Subcutaneous abdominal adipose tissue (tissue), 5 donors: ENCODE measurements around the gene C20orf173.
"Not testable (repeated sequence)": the region's sequence is repeated elsewhere in the genome, so short reads cannot be mapped to it uniquely, and the experiment has no call there.

ENCODE experiments used
- H3K27ac ChIP-seq: one replicate; pipeline ENCODE4 v1.7.0; 2013; ENCODE audit warnings: low read depth, mild to moderate bottlenecking, inconsistent platforms, low read length, moderate library complexity
- H3K27me3 ChIP-seq, 5 donors: one replicate each; pipeline ENCODE4 v1.7.0; 2013; ENCODE audit warnings: low read length in 5 of 5, inconsistent platforms in 1 of 5; ENCODE audit not compliant: control insufficient read depth in 5 of 5, insufficient read depth in 4 of 5
- H3K36me3 ChIP-seq, 5 donors: one replicate each; pipeline ENCODE4 v1.7.0; 2013; ENCODE audit warnings: low read length in 5 of 5; ENCODE audit not compliant: control insufficient read depth in 5 of 5, insufficient read depth in 5 of 5
- H3K4me1 ChIP-seq, 5 donors: one replicate each; pipeline ENCODE4 v1.7.0; 2013; ENCODE audit warnings: low read length in 5 of 5, mild to moderate bottlenecking in 3 of 5, moderate library complexity in 1 of 5; ENCODE audit not compliant: control insufficient read depth in 5 of 5, insufficient read depth in 5 of 5
- H3K4me3 ChIP-seq, 5 donors: one replicate each; pipeline ENCODE4 v1.7.0; 2013; ENCODE audit warnings: low read length in 5 of 5, low read depth in 1 of 5
- H3K9ac ChIP-seq, 5 donors: one replicate each; pipeline ENCODE4 v1.7.0; 2013; ENCODE audit warnings: low read length in 5 of 5, mild to moderate bottlenecking in 4 of 5, moderate library complexity in 3 of 5
- H3K9me3 ChIP-seq, 5 donors: one replicate each; pipeline ENCODE4 v1.7.0; 2013; ENCODE audit warnings: low read length in 5 of 5; ENCODE audit not compliant: control insufficient read depth in 5 of 5
- donor health status: healthy.
- donor health status: healthy.
- donor health status: healthy.
- donor health status: healthy.
- donor health status: healthy.

C20orf173 gene

GRCh38 chr20:35552914-35553313, 23.5 kb upstream of the C20orf173 start:
- Histone ChIP-seq H3K4me1 (no peaks in the 10 kb centered on the region), H3K4me3 (no peak overlapping the region), H3K27ac (no peak overlapping the region), H3K36me3 (peaks cover 3 to 89% (median 87%) of the 10 kb centered on the region in 5 donors), H3K9me3 (no peaks in the 10 kb centered on the region), H3K9ac (no peak overlapping the region), H3K27me3 (no peaks in the 10 kb centered on the region)

- H3K9me3 ChIP-seq = no peaks in the 10 kb centered on the region
- H3K4me3 ChIP-seq = no peak overlapping the region
- no peak overlapping the region for H3K9ac ChIP-seq
- no peak overlapping the region for H3K27ac ChIP-seq
- peaks cover 3 to 88% (median 83%) of the 10 kb centered on the region in 5 donors for H3K36me3 ChIP-seq
- no peaks in the 10 kb centered on the region for H3K4me1 ChIP-seq
- no peaks in the 10 kb centered on the region for H3K27me3 ChIP-seq
Measured at GRCh38 chr20:35551503-35551902, 22.1 kb upstream of the C20orf173 start.

GRCh38 chr20:35547329-35547728, 17.9 kb upstream of the C20orf173 start:
- no peak overlapping the region for H3K27ac ChIP-seq
- peaks cover 17 to 75% (median 49%) of the 10 kb centered on the region in 5 donors for H3K36me3 ChIP-seq
- no peak overlapping the region for H3K9ac ChIP-seq

GRCh38 chr20:35546127-35546526, 16.7 kb upstream of the C20orf173 start:
- Histone ChIP-seq H3K27me3 (no peaks in the 10 kb centered on the region), H3K9me3 (no peaks in the 10 kb centered on the region), H3K4me1 (peaks cover 0 to 16% (median 14%) of the 10 kb centered on the region in 5 donors), H3K36me3 (peaks cover 17 to 63% (median 37%) of the 10 kb centered on the region in 5 donors), H3K9ac (no peak overlapping the region), H3K4me3 (no peak overlapping the region), H3K27ac (no peak overlapping the region)

More at GRCh38 chr20:35547329-35547728, 17.9 kb upstream of the C20orf173 start:
- no peaks in the 10 kb centered on the region for H3K9me3 ChIP-seq
- no peak overlapping the region for H3K4me3 ChIP-seq
- no peaks in the 10 kb centered on the region for H3K27me3 ChIP-seq
- peaks cover 0 to 6% (median 6%) of the 10 kb centered on the region in 5 donors for H3K4me1 ChIP-seq

- Histone ChIP-seq H3K4me1 (peaks cover 0 to 17% (median 15%) of the 10 kb centered on the region in 5 donors), H3K36me3 (peaks cover 17 to 54% (median 29%) of the 10 kb centered on the region in 5 donors)
- not testable (repeated sequence) for H3K9ac ChIP-seq, H3K4me3 ChIP-seq, H3K27me3 ChIP-seq, H3K9me3 ChIP-seq, H3K27ac ChIP-seq
Measured at GRCh38 chr20:35544941-35545340, 15.5 kb upstream of the C20orf173 start.

- H3K27me3 ChIP-seq = no peaks in the 10 kb centered on the region
- H3K27ac ChIP-seq = no peak overlapping the region
- H3K9ac ChIP-seq = no peak overlapping the region
- no peaks in the 10 kb centered on the region for H3K9me3 ChIP-seq
- H3K36me3 ChIP-seq = peaks cover 17 to 49% (median 28%) of the 10 kb centered on the region in 5 donors
- no peak overlapping the region for H3K4me3 ChIP-seq
- H3K4me1 ChIP-seq = peaks cover 0 to 17% (median 15%) of the 10 kb centered on the region in 5 donors
Measured at GRCh38 chr20:35544436-35544835, 15.0 kb upstream of the C20orf173 start.

- Histone ChIP-seq H3K4me1 (peaks cover 0 to 17% (median 15%) of the 10 kb centered on the region in 5 donors), H3K9ac (no peak overlapping the region), H3K27ac (no peak overlapping the region), H3K36me3 (peaks cover 13 to 35% (median 14%) of the 10 kb centered on the region in 5 donors), H3K4me3 (peak overlapping the region in 1 of 5 donors; percentile 95), H3K9me3 (no peaks in the 10 kb centered on the region), H3K27me3 (no peaks in the 10 kb centered on the region)
Measured at GRCh38 chr20:35542990-35543389, 13.5 kb upstream of the C20orf173 start.

DNA sequence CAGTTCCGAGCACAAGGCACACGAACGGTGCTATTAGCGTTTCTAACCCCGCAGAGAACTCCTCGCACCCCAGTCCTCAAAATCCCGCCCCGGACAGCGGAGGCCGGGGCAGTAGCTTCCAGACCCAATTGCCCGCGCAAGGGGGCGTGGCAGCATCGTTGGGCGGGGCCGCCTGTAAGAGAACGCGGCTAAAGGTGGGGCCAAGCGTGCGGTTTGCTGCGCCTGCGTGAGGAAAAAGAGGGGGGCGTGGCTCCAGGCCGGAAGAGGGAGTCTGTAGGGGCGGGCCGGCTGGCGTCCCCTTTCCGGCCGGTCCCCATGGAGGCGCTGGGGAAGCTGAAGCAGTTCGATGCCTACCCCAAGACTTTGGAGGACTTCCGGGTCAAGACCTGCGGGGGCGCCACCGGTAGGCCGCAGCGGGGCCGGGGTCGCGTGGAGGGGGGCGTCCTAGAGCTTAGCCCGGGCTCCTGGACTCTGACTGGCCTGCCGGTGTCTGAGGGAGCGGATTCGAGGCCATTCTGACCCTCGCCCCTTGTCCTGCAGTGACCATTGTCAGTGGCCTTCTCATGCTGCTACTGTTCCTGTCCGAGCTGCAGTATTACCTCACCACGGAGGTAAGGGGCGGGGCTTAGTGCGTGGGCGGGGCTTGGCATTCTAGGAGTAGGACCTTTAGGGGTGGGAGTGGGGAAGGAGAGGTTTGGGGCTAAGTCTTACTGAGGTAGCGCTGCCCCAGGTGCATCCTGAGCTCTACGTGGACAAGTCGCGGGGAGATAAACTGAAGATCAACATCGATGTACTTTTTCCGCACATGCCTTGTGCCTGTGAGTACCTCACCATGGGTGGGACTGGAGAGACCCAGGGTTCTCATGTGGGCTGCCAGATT, 12.6 kb upstream of the C20orf173 start, which contains the start of gene ERGIC3:
TSS of gene ERGIC3 (plus strand) at position 296 of the 880 bp plus-strand sequence. CDS start at position 316, 20 bp downstream.
- Histone ChIP-seq H3K27me3 (no peaks in the 10 kb centered on the region), H3K27ac (peak within 1 kb of the TSS; percentile 58), H3K36me3 (peaks cover 5 to 26% (median 10%) of the 10 kb centered on the region in 5 donors), H3K9ac (peak within 1 kb of the TSS in 4 of 5 donors; percentile 69 to 88 (median 74)), H3K9me3 (no peaks in the 10 kb centered on the region), H3K4me3 (peak within 1 kb of the TSS; percentile 86 to 95 (median 92)), H3K4me1 (peaks cover 0 to 17% (median 15%) of the 10 kb centered on the region in 5 donors)

DNA sequence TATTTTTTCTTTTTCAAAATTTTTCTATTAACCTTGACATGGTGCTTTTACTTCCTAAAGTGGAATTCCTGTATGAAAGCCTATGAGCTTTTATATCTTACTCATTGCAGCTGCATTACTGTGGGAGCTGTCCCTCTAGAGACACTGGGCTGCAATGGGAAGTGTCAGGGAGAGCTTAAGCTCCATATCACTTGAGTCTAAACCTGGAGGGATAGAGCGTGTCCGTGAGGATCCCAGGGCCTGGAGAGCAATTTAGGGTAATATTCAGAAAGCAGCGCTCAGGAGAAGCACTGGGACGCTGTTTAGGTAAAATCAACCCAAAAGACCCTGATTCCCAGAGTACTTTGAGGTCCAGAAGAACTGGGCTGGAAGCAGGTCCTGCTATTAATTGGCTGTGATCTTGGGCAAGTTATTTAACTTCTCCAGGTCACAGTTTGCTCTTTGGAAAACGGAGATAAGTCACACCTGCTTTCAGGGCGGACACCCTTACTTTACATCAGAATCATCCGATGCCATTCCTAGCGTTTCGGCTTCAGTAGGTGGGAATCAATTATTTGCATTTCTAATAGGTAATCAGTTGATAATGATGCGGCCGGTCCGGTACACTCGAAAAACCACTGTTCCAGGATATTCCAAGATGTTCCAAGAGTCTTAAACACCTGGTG, 11.8 kb upstream of the C20orf173 start:
- Histone ChIP-seq H3K9me3 (no peaks in the 10 kb centered on the region), H3K9ac (peak overlapping the region in 4 of 5 donors; percentile 6 to 74 (median 41)), H3K4me3 (peak overlapping the region; percentile 72 to 95 (median 92)), H3K36me3 (peaks cover 2 to 18% (median 3%) of the 10 kb centered on the region in 5 donors), H3K27me3 (no peaks in the 10 kb centered on the region), H3K4me1 (peaks cover 0 to 17% (median 15%) of the 10 kb centered on the region in 5 donors), H3K27ac (no peak overlapping the region)
